GM19240 (cell line): ENCODE measurements around the gene SLC28A1.
A peak's percentile ranks its signal among the peaks of the same experiment; 100 is the strongest.
"Not testable (repeated sequence)": the region's sequence is repeated elsewhere in the genome, so short reads cannot be mapped to it uniquely, and the experiment has no call there.

Experiments
- DNase-seq: peaks from one replicate; pipeline ENCODE4 v3.0.0; 2011; ENCODE audit warnings: low spot score; ENCODE audit not compliant: insufficient read length

Gene SLC28A1

GRCh38 chr15:84969257-84969656 is 84.8 kb downstream of the SLC28A1 start:
- DNase-seq, result no peak

- no peak for DNase-seq
These were observed 86.4 kb downstream of the SLC28A1 start for GRCh38 chr15:84970843-84971242.

GRCh38 chr15:84973492-84974460 is 89.3 kb downstream of the SLC28A1 start:
- DNase-seq, result no peak

- no peak for DNase-seq
These were observed 91.4 kb downstream of the SLC28A1 start for GRCh38 chr15:84975871-84976351.

- no peak for DNase-seq
These were observed 92.4 kb downstream of the SLC28A1 start for GRCh38 chr15:84976746-84977345.

GRCh38 chr15:84979651-84980050 is 95.2 kb downstream of the SLC28A1 start:
- no peak for DNase-seq

- DNase-seq, result peak; percentile 69
These were observed 96.0 kb downstream of the SLC28A1 start for GRCh38 chr15:84980196-84981053.

- DNase-seq, result peak; percentile 90
These were observed 96.7 kb downstream of the SLC28A1 start for GRCh38 chr15:84981054-84981710.

- DNase-seq, result no peak
These were observed 97.3 kb downstream of the SLC28A1 start, which contains the start of gene PDE8A for GRCh38 chr15:84981711-84982300. PDE8A (plus strand) TSS chr15:84981856; CDS start chr15:84982163, 307 bp downstream.

GRCh38 chr15:84982301-84982920 is 97.9 kb downstream of the SLC28A1 start:
- no peak for DNase-seq

GRCh38 chr15:84983294-84983693 is 98.8 kb downstream of the SLC28A1 start:
- DNase-seq, result no peak

- DNase-seq, result no peak
These were observed 99.2 kb downstream of the SLC28A1 start for GRCh38 chr15:84983711-84984110.

- DNase-seq, result no peak
These were observed 100.7 kb downstream of the SLC28A1 start for GRCh38 chr15:84985158-84985557.

- not testable (repeated sequence) for DNase-seq
These were observed 102.9 kb downstream of the SLC28A1 start for GRCh38 chr15:84987351-84987750.

GRCh38 chr15:84987949-84988624 is 103.6 kb downstream of the SLC28A1 start:
- DNase-seq, result no peak

GRCh38 chr15:84988909-84989644 is 104.6 kb downstream of the SLC28A1 start:
- DNase-seq, result no peak

- no peak for DNase-seq
These were observed 106.0 kb downstream of the SLC28A1 start for GRCh38 chr15:84990507-84990906.

- no peak for DNase-seq
These were observed 106.7 kb downstream of the SLC28A1 start for GRCh38 chr15:84991014-84991712.
